Neuronal stem cell (in vitro differentiated cells): ENCODE data around the gene ADAMTS13.

ENCODE experiments used
- DNase-seq: peaks from one replicate; pipeline ENCODE4 v3.0.0-alpha.2; 2013; ENCODE audit warnings: low spot score
- H2AFZ ChIP-seq: one replicate; pipeline ENCODE4 v1.6.1; 2013; ENCODE audit warnings: mild to moderate bottlenecking, low read length, inconsistent platforms
- H2AK5ac ChIP-seq: 2 replicates; pipeline ENCODE4 v1.6.1; 2013; ENCODE audit warnings: low read depth, mild to moderate bottlenecking, inconsistent platforms, low read length, moderate library complexity, mixed read lengths
- H2BK120ac ChIP-seq: 2 replicates; pipeline ENCODE4 v1.6.1; 2013; ENCODE audit warnings: low read depth, mild to moderate bottlenecking, inconsistent platforms, low read length, moderate library complexity, mixed read lengths
- H2BK12ac ChIP-seq: one replicate; pipeline ENCODE4 v1.6.1; 2013; ENCODE audit warnings: low read length, inconsistent platforms
- H2BK15ac ChIP-seq: 2 replicates; pipeline ENCODE4 v1.6.1; 2013; ENCODE audit warnings: mild to moderate bottlenecking, low read length, inconsistent platforms, mixed read lengths
- H2BK5ac ChIP-seq: one replicate; pipeline ENCODE4 v1.6.1; 2013; ENCODE audit warnings: inconsistent platforms, mild to moderate bottlenecking, low read length, moderate library complexity
- H3K14ac ChIP-seq: one replicate; pipeline ENCODE4 v1.6.1; 2013; ENCODE audit warnings: low read length, inconsistent platforms
- H3K18ac ChIP-seq: 2 replicates; pipeline ENCODE4 v1.6.1; 2013; ENCODE audit warnings: low read length, inconsistent platforms
- H3K23ac ChIP-seq: 2 replicates; pipeline ENCODE4 v1.6.1; 2013; ENCODE audit warnings: low read depth, mild to moderate bottlenecking, mixed read lengths, low read length, inconsistent platforms; ENCODE audit not compliant: poor library complexity
- H3K27ac ChIP-seq: replicated peaks from 3 replicates; pipeline ENCODE4 v1.5.1; 2013; ENCODE audit warnings: low read length, inconsistent platforms
- H3K27me3 ChIP-seq, 3 experiments: 2 replicates each; pipeline ENCODE4 v1.6.1; 2013; ENCODE audit warnings: low read length in 3 of 3, mild to moderate bottlenecking in 2 of 3, inconsistent platforms in 1 of 3, low read depth in 1 of 3, mixed read lengths in 1 of 3, moderate library complexity in 1 of 3; ENCODE audit not compliant: control insufficient read depth in 3 of 3, insufficient read depth in 3 of 3
- H3K36me3 ChIP-seq, 2 donors: replicated peaks in 1 of 2; 2 replicates each; pipeline ENCODE4 v1.6.1; 2013; ENCODE audit warnings: low read length in 2 of 2; ENCODE audit not compliant: control insufficient read depth in 2 of 2, insufficient read depth in 2 of 2
- H3K4ac ChIP-seq: 2 replicates; pipeline ENCODE4 v1.6.1; 2013; ENCODE audit warnings: inconsistent platforms, mild to moderate bottlenecking, low read length, moderate library complexity
- H3K4me1 ChIP-seq, 2 donors: 1 replicate in 1 of 2; 2 replicates in 1 of 2; pipeline ENCODE4 v1.6.1; 2013; ENCODE audit warnings: low read length in 2 of 2, low read depth in 1 of 2; ENCODE audit not compliant: control insufficient read depth in 2 of 2, insufficient read depth in 1 of 2
- H3K4me2 ChIP-seq: one replicate; pipeline ENCODE4 v1.6.1; 2013; ENCODE audit warnings: mild to moderate bottlenecking, low read length, inconsistent platforms; ENCODE audit not compliant: insufficient read depth, poor library complexity, severe bottlenecking
- H3K4me3 ChIP-seq, 2 donors: 2 replicates each; pipeline ENCODE4 v1.5.1; 2013; ENCODE audit warnings: low read length in 2 of 2, mild to moderate bottlenecking in 2 of 2, inconsistent platforms in 1 of 2, moderate library complexity in 1 of 2
- H3K79me1 ChIP-seq: one replicate; pipeline ENCODE4 v1.6.1; 2013; ENCODE audit warnings: low read depth, mild to moderate bottlenecking, inconsistent platforms, low read length, moderate library complexity
- H3K9ac ChIP-seq: one replicate; pipeline ENCODE4 v1.6.1; 2013; ENCODE audit warnings: mild to moderate bottlenecking, low read depth, low read length, inconsistent platforms; ENCODE audit not compliant: poor library complexity
- H3K9me3 ChIP-seq, 2 donors: replicated peaks in 1 of 2; 2 replicates each; pipeline versions ENCODE3 to v1.6.1; 2013; ENCODE audit warnings: low read length in 2 of 2, mild to moderate bottlenecking in 2 of 2, inconsistent platforms in 1 of 2, low read depth in 1 of 2, mixed read lengths in 1 of 2, moderate library complexity in 1 of 2; ENCODE audit not compliant: control insufficient read depth in 2 of 2, insufficient read depth in 1 of 2
- H4K8ac ChIP-seq: one replicate; pipeline ENCODE4 v1.6.1; 2013; ENCODE audit warnings: low read depth, mild to moderate bottlenecking, inconsistent platforms, low read length, moderate library complexity
- H4K91ac ChIP-seq: one replicate; pipeline ENCODE4 v1.6.1; 2013; ENCODE audit warnings: low read length, low read depth, mild to moderate bottlenecking, inconsistent platforms; ENCODE audit not compliant: poor library complexity
- WGBS, 2 donors: extraction: QIAGEN DNeasy Blood & Tissue Kit; methylation state at CpG; one replicate each; pipeline ENCODE4 v1.1.7; 2013; ENCODE audit warnings: missing lambda C conversion rate in 2 of 2, mixed read lengths in 1 of 2; ENCODE audit not compliant: insufficient read length in 2 of 2, insufficient replicate concordance in 1 of 2; ENCODE audit errors: extremely low coverage in 2 of 2; 5-methylcytosine and 5-hydroxymethylcytosine counted together

Gene ADAMTS13

GRCh38 chr9:133463864-133464615, 41.9 kb downstream of the ADAMTS13 start:
- H2AFZ ChIP-seq: no peak overlapping the region
- no peaks in the 10 kb centered on the region for H3K27me3 ChIP-seq
- no peak overlapping the region for H2BK15ac ChIP-seq
- no CpG with 5 or more reads among the region's 24 CpGs for WGBS, 2 donors
- no peak overlapping the region for H2BK120ac ChIP-seq
- no peak overlapping the region for H4K91ac ChIP-seq
- H3K14ac ChIP-seq: no peak overlapping the region
- peaks cover 7 to 19% of the 10 kb centered on the region in 2 donors for H3K4me1 ChIP-seq
- H3K4me2 ChIP-seq: no peak overlapping the region
- no peak overlapping the region for H2AK5ac ChIP-seq
- peaks cover 23% of the 10 kb centered on the region for H3K79me1 ChIP-seq
- DNase-seq: no peak
- H3K4ac ChIP-seq: no peak overlapping the region
- peaks cover 7 to 45% of the 10 kb centered on the region in 2 donors for H3K36me3 ChIP-seq
- no peak overlapping the region for H2BK5ac ChIP-seq
- H2BK12ac ChIP-seq: no peak overlapping the region
- H3K18ac ChIP-seq: no peak overlapping the region
- no peak overlapping the region for H4K8ac ChIP-seq
- H3K23ac ChIP-seq: peak overlapping the region; percentile 82
- H3K4me3 ChIP-seq: no peak overlapping the region
- H3K9ac ChIP-seq: no peak overlapping the region
- no peaks in the 10 kb centered on the region for H3K9me3 ChIP-seq
- no peak overlapping the region for H3K27ac ChIP-seq

GRCh38 chr9:133464638-133465037, 42.5 kb downstream of the ADAMTS13 start:
- Histone ChIP-seq H2BK15ac (no peak overlapping the region), H3K27ac (no peak overlapping the region), H3K9me3 (no peaks in the 10 kb centered on the region), H3K18ac (no peak overlapping the region), H4K91ac (no peak overlapping the region), H3K23ac (no peak overlapping the region), H3K4me1 (peaks cover 7 to 16% of the 10 kb centered on the region in 2 donors), H2AK5ac (no peak overlapping the region), H2BK5ac (no peak overlapping the region), H3K14ac (no peak overlapping the region), H3K27me3 (no peaks in the 10 kb centered on the region), H3K4ac (no peak overlapping the region), H3K79me1 (peaks cover 23% of the 10 kb centered on the region), H4K8ac (no peak overlapping the region), H3K9ac (no peak overlapping the region), H2BK12ac (no peak overlapping the region), H2BK120ac (no peak overlapping the region), H2AFZ (no peak overlapping the region), H3K4me2 (no peak overlapping the region), H3K36me3 (peaks cover 7 to 45% of the 10 kb centered on the region in 2 donors), H3K4me3 (no peak overlapping the region)
- DNase-seq: no peak
- no CpG with 5 or more reads among the region's 10 CpGs for WGBS, 2 donors

- Histone ChIP-seq H4K8ac (no peak overlapping the region), H2AFZ (no peak overlapping the region), H3K27me3 (no peaks in the 10 kb centered on the region), H3K9ac (no peak overlapping the region), H2BK12ac (no peak overlapping the region), H3K18ac (no peak overlapping the region), H3K4ac (no peak overlapping the region), H3K23ac (no peak overlapping the region), H2BK5ac (no peak overlapping the region), H2BK15ac (no peak overlapping the region), H3K36me3 (peaks cover 7 to 45% of the 10 kb centered on the region in 2 donors), H3K79me1 (peaks cover 25% of the 10 kb centered on the region), H3K9me3 (no peaks in the 10 kb centered on the region), H2BK120ac (no peak overlapping the region), H2AK5ac (no peak overlapping the region), H3K4me3 (no peak overlapping the region), H3K4me1 (peaks cover 4 to 12% of the 10 kb centered on the region in 2 donors), H4K91ac (no peak overlapping the region), H3K27ac (no peak overlapping the region), H3K4me2 (no peak overlapping the region), H3K14ac (no peak overlapping the region)
- WGBS, 2 donors: no CpG with 5 or more reads among the region's 6 CpGs
- DNase-seq: no peak
Measured at GRCh38 chr9:133465984-133466383, 43.8 kb downstream of the ADAMTS13 start.

- Histone ChIP-seq H3K79me1 (peaks cover 18% of the 10 kb centered on the region), H2BK5ac (no peak overlapping the region), H2AK5ac (no peak overlapping the region), H3K4ac (no peak overlapping the region), H2AFZ (no peak overlapping the region), H3K4me3 (no peak overlapping the region), H3K9ac (no peak overlapping the region), H4K91ac (no peak overlapping the region), H2BK15ac (no peak overlapping the region), H3K23ac (no peak overlapping the region), H3K14ac (no peak overlapping the region), H3K4me2 (no peak overlapping the region), H3K27ac (no peak overlapping the region), H3K9me3 (no peaks in the 10 kb centered on the region), H3K4me1 (peaks cover 0 to 7% of the 10 kb centered on the region in 2 donors), H3K36me3 (peaks cover 11 to 53% of the 10 kb centered on the region in 2 donors), H2BK120ac (no peak overlapping the region), H2BK12ac (no peak overlapping the region), H4K8ac (no peak overlapping the region), H3K27me3 (no peaks in the 10 kb centered on the region), H3K18ac (no peak overlapping the region)
- no peak for DNase-seq
- no CpG with 5 or more reads among the region's 10 CpGs for WGBS, 2 donors
Measured at GRCh38 chr9:133467101-133467500, 44.9 kb downstream of the ADAMTS13 start.
